Measurements from ENCODE around the gene DPP4. TPM values are rescaled to one million over a fixed set of nuclear protein-coding genes. Genes with fewer than 3 reads are reported as not detected.

DPP4 gene
- total RNA-seq, 1 experiment from 2014 or later, result 0.80 TPM

DNA sequence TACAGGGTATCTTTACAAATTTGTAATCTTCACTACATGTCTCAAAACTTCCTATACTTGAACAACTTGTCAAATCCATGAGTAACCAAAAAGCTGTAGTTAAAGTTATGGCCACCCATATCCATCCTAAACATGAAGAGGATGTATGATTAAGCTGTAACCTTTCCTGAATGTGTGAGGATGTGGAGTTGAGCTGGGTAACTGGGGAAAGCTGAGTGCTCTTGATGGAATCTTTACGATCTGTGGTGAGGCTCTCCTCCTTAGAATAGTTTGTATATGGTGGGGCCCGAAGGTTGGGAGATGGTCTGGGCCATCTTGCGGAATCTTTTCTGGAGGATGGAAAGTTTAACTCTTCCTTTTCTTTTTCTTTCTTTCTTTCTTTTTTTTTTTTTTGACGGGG, 29.4 kb downstream of the DPP4 start:
- no peak overlapping the region for H3K4me3 ChIP-seq (ENCODE audit: low read depth, low read length, poor library complexity, severe bottlenecking)
- no peaks in the 10 kb centered on the region for H3K36me3 ChIP-seq (ENCODE audit: insufficient read depth, low read length, poor library complexity, severe bottlenecking)
- no TSS peak for BruUV-seq (replicated peaks)
- no peaks in the 10 kb centered on the region for H3K4me1 ChIP-seq (ENCODE audit: insufficient read depth, low read length, poor library complexity, severe bottlenecking)
- ChIA-PET CTCF (no interaction called here), POLR2A (ENCODE audit: low non-redundant PET) (no interaction called here)
- TF ChIP-seq, protein P1, sequence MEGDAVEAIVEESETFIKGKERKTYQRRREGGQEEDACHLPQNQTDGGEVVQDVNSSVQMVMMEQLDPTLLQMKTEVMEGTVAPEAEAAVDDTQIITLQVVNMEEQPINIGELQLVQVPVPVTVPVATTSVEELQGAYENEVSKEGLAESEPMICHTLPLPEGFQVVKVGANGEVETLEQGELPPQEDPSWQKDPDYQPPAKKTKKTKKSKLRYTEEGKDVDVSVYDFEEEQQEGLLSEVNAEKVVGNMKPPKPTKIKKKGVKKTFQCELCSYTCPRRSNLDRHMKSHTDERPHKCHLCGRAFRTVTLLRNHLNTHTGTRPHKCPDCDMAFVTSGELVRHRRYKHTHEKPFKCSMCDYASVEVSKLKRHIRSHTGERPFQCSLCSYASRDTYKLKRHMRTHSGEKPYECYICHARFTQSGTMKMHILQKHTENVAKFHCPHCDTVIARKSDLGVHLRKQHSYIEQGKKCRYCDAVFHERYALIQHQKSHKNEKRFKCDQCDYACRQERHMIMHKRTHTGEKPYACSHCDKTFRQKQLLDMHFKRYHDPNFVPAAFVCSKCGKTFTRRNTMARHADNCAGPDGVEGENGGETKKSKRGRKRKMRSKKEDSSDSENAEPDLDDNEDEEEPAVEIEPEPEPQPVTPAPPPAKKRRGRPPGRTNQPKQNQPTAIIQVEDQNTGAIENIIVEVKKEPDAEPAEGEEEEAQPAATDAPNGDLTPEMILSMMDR (conservative IDR thresholded peaks at IDR 0.05; ENCODE audit: low read depth, low read length), result no peak
- TF ChIP-seq EZH2 (IDR thresholded peaks at IDR 0.05; ENCODE audit: borderline replicate concordance, low read depth, low read length, poor library complexity, severe bottlenecking), result no peak
- no peak for DNase-seq (ENCODE audit: low spot score)
- no peak overlapping the region for H3K27ac ChIP-seq (ENCODE audit: low read depth, low read length, poor library complexity, severe bottlenecking)
- no peaks in the 10 kb centered on the region for H3K27me3 ChIP-seq (replicated peaks; ENCODE audit: insufficient read depth, low read depth, low read length, poor library complexity)
- no peaks in the 10 kb centered on the region for H3K9me3 ChIP-seq (ENCODE audit: low read depth, low read length, poor library complexity, severe bottlenecking)
- intact Hi-C loops (cut with micrococcal nuclease; ENCODE audit: unreplicated experiment), result no loop called here

DNA sequence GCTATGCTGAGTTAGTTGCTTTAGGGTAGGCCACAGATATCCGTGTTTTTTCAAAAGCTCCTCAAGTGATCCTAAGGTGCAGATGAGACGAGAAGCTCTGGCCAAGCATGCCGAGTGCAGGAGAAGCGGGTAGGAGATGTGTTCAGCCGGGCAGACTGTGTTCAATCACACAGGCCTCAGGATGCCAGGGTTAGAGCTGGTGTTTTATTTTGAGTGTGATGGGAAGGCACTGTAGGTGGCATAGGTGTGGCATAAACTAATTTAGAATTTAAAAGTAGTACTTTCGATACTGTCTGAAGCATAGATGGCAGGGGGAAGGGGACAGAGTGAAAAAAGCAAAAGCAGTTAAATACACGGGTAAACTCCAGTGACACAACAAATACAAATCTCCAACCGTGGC, 30.9 kb downstream of the DPP4 start:
- no peak for DNase-seq (ENCODE audit: low spot score)

DNA sequence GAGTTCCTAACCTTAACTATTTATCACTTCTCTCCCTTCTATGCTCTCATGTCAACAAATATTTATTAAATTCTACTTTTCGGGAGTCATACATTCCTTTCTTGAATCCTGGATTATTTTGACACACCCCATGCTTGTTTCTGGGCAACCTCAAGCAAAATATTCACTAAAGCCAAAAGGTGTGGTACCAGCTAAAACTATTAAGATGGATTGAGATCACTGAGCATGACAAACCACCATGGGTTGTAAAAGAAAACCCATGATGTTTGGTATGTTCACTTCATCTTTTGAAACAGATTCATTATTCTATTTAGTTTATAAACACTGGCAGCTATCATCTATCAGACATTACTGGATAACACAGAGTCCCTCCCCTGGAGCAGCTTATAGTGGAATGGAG, 32.5 kb downstream of the DPP4 start:
- Histone ChIP-seq H3K4me3 (ENCODE audit: low read depth, low read length, poor library complexity, severe bottlenecking) (no peak overlapping the region), H3K36me3 (ENCODE audit: insufficient read depth, low read length, poor library complexity, severe bottlenecking) (no peaks in the 10 kb centered on the region), H3K4me1 (ENCODE audit: insufficient read depth, low read length, poor library complexity, severe bottlenecking) (no peaks in the 10 kb centered on the region), H3K9me3 (ENCODE audit: low read depth, low read length, poor library complexity, severe bottlenecking) (no peaks in the 10 kb centered on the region), H3K27ac (ENCODE audit: low read depth, low read length, poor library complexity, severe bottlenecking) (no peak overlapping the region), H3K27me3 (replicated peaks; ENCODE audit: insufficient read depth, low read depth, low read length, poor library complexity) (no peaks in the 10 kb centered on the region)
- CTCF ChIA-PET, result no interaction called here
- intact Hi-C loops (cut with micrococcal nuclease; ENCODE audit: unreplicated experiment), result no loop called here
- POLR2A ChIA-PET (ENCODE audit: low non-redundant PET), result no interaction called here
- BruUV-seq (replicated peaks), result no TSS peak
- TF ChIP-seq, protein P1 (conservative IDR thresholded peaks at IDR 0.05; ENCODE audit: low read depth, low read length), result no peak
- TF ChIP-seq EZH2 (IDR thresholded peaks at IDR 0.05; ENCODE audit: borderline replicate concordance, low read depth, low read length, poor library complexity, severe bottlenecking), result no peak
- DNase-seq (ENCODE audit: low spot score), result no peak

More for the DNA sequence above, 30.9 kb downstream of the DPP4 start:
- intact Hi-C loops (cut with micrococcal nuclease; ENCODE audit: unreplicated experiment), result no loop called here
- H3K27ac ChIP-seq (ENCODE audit: low read depth, low read length, poor library complexity, severe bottlenecking), result no peak overlapping the region
- ChIA-PET CTCF (no interaction called here), POLR2A (ENCODE audit: low non-redundant PET) (no interaction called here)
- H3K9me3 ChIP-seq (ENCODE audit: low read depth, low read length, poor library complexity, severe bottlenecking), result no peaks in the 10 kb centered on the region
- BruUV-seq (replicated peaks), result no TSS peak
- no peaks in the 10 kb centered on the region for H3K4me1 ChIP-seq (ENCODE audit: insufficient read depth, low read length, poor library complexity, severe bottlenecking)
- TF ChIP-seq EZH2 (IDR thresholded peaks at IDR 0.05; ENCODE audit: borderline replicate concordance, low read depth, low read length, poor library complexity, severe bottlenecking), result no peak
- TF ChIP-seq, protein P1 (conservative IDR thresholded peaks at IDR 0.05; ENCODE audit: low read depth, low read length), result no peak
- H3K36me3 ChIP-seq (ENCODE audit: insufficient read depth, low read length, poor library complexity, severe bottlenecking), result no peaks in the 10 kb centered on the region
- no peak overlapping the region for H3K4me3 ChIP-seq (ENCODE audit: low read depth, low read length, poor library complexity, severe bottlenecking)
- H3K27me3 ChIP-seq (replicated peaks; ENCODE audit: insufficient read depth, low read depth, low read length, poor library complexity), result no peaks in the 10 kb centered on the region

Data from A673 (cell line).